Adipose tissue (tissue), 3 donors: ENCODE measurements around the gene LRIG2. TPM values are rescaled to one million over a fixed set of nuclear protein-coding genes. Genes with fewer than 3 reads are reported as not detected.
"Not testable (repeated sequence)": the region's sequence is repeated elsewhere in the genome, so short reads cannot be mapped to it uniquely, and the experiment has no call there.

Source experiments
- H3K27ac ChIP-seq: one replicate; pipeline ENCODE4 v1.5.1; 2013; ENCODE audit warnings: low read depth, low read length
- WGBS, 3 donors: extraction: QIAGEN DNeasy Blood & Tissue Kit; methylation state at CpG; one replicate each; pipeline ENCODE4 v1.1.7; 2013; 5-methylcytosine and 5-hydroxymethylcytosine counted together
- polyA plus RNA-seq, 3 donors: library from polyadenylated mRNA; stranded (reverse); fragments of 200-250 nt; gene quantifications; one replicate each; pipeline ENCODE4 v1.2.3, GENCODE V29; 2013
- donor health status: healthy with polysubstance abuse.
- donor health status: Bipolar disorder and iron deficiency.
- donor health status: healthy.

LRIG2 gene
- polyA plus RNA-seq, 3 donors = 1.7 to 2.4 (median 2.0) TPM

DNA sequence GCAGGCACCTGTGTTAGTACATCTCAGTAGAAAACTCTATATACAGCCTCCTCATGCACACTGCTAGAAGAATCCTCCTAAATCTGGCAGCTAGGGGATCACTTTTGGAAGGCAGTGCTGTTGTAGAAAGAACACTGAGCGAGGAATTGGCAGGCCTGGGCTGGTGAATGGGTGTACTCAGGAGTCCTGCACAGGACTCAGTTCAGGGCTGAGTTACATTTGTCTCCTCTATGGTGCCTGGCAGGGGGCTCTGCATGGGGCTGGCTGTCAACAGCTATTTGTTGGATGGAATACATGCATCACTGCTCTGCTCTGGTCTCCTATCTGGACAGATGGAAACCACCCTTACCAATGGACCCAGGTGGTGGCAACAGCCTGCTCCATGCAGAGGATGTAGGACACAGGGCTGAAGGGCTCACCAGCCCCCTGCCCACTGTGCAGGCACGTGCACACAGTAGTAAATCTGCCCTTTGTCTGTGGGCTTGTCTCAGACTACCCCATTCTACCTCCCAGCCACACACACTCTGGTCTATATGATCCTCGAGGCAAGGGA is 74.2 kb downstream of the LRIG2 start:
- no peak overlapping the region for H3K27ac ChIP-seq
- 60 to 66% (median 62%) methylated on average over 3 of the region's 3 CpGs for WGBS, 3 donors

DNA sequence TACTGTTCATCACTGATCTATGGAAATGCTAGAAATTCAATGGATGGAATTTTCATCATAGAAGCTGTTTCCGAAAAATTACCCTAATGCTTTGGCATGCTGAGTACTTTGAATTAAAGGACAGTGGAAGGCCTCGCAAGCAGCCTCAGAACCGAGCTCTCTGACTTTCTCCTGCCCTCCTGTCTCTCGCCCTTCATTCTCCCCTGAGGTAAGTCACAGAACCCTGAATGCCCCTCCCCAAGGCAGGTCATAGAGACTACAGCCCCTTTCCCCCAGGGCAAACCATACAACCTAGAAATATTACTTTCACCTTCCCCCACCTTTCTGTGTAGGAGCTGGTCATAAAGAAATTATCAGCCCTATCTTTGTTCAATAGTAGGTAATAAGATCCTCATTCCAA is 74.8 kb downstream of the LRIG2 start:
- H3K27ac ChIP-seq = no peak overlapping the region
- WGBS, 3 donors = 70 to 73% (median 71%) methylated on average over 4 of the region's 4 CpGs

- WGBS, 3 donors = 93 to 95% (median 95%) methylated on average over 4 of the region's 4 CpGs
Measured at GRCh38 chr1:113150494-113150893, 77.5 kb downstream of the LRIG2 start.

DNA sequence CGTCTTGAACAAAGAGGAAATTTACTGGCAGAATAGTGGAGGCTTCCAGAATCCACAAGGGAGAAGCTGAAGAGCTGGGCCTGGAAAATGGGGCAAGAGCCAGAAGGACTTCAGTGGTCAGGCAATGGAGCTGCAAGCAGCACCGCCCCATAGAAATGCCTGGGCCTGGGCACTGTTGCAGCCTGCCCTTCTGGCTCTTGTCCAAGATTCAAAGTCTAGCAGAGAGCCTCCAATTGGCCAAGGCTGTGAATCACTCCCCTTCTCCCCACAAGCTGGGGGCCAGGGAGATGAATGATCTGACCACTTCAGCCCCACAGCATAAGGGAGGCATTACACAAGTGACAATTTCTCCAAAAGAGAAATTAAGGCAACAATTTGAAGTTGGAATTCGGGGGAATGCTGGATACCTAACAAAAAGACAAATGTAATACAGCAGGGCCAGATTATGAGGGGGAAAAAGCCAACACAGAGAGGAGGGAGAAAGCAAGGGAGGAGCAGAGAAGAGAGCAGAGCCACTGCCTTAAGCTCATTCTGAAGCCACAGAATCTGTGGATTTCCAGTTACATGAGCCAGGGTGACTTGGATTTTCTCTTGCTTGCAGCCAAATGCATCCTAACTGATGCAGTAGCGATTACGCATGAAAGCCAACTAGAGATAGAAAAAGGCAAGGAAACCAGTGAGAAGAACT is 80.3 kb downstream of the LRIG2 start:
- H3K27ac ChIP-seq = no peak overlapping the region
- WGBS, 3 donors = 67 to 86% (median 77%) methylated on average over 5 of the region's 5 CpGs

More at GRCh38 chr1:113150494-113150893, 77.5 kb downstream of the LRIG2 start:
- not testable (repeated sequence) for H3K27ac ChIP-seq

- 92 to 96% (median 96%) methylated on average over 1 of the region's 1 CpG for WGBS, 3 donors
- no peak overlapping the region for H3K27ac ChIP-seq
Measured at GRCh38 chr1:113156368-113156767, 83.4 kb downstream of the LRIG2 start.

- 77 to 81% (median 80%) methylated on average over 6 of the region's 6 CpGs for WGBS, 3 donors
- not testable (repeated sequence) for H3K27ac ChIP-seq
Measured at GRCh38 chr1:113158743-113159142, 85.7 kb downstream of the LRIG2 start.

GRCh38 chr1:113166473-113166872 is 93.5 kb downstream of the LRIG2 start:
- 64 to 84% (median 82%) methylated on average over 5 of the region's 5 CpGs for WGBS, 3 donors

DNA sequence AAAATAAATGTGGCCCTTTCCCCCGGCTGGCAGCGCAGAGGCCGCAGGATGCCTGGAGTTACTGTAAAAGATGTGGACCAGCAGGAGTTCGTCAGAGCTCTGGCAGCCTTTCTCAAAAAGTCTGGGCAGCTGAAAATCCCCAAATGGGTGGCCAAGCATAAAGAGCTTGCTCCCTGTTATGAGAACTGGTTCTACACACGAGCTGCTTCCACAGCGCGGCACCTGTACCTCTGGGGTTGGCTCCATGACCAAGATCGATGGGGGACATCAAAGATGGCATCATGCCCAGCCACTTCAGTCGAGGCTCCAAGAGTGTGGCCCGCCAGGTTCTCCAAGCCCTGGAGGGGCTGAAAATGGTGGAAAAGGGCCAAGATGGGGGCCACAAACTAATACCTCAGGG is 95.9 kb downstream of the LRIG2 start:
- H3K27ac ChIP-seq = no peak overlapping the region
- WGBS, 3 donors = 65 to 75% (median 71%) methylated on average over 10 of the region's 10 CpGs

More at GRCh38 chr1:113166473-113166872, 93.5 kb downstream of the LRIG2 start:
- no peak overlapping the region for H3K27ac ChIP-seq

DNA sequence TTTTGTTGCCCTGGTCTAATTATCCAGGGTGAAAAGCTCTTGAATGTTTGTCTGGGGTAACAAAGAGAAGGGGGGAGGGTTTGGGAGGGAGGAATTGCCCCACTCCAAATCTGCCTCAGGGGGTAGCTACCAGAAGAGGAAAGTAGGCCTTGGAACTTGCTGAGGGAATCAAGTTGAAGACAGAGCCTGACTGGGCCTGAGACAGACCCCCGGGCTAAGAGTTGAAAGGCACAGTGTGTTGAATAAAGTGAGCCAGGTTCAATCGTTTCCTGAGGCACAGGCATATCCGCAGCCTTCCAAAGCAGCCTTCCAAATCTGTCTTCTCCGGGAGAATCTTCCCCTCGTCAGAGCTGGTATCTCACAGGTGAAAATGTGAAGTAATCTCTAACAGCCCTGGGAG is 96.6 kb downstream of the LRIG2 start:
- no peak overlapping the region for H3K27ac ChIP-seq
- 78 to 91% (median 89%) methylated on average over 5 of the region's 5 CpGs for WGBS, 3 donors

DNA sequence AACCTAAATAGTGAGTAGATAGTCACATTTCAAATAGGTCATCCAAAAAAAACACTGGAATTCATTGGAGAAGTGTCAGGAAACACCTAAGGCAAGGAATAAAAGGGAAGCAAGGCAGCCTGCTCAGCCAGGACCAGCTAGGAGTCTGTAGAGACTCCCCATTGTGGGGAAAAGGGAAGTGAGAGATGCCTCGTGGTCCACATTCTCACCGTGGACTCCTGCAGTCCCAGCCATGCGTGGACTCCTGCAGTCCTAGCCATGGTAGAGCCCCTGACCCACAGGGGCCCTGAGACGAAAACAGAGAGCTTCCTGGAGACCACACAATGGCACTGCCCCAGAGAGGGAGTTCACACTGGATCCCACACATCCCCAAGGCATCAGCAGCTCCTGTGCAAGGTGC is 97.5 kb downstream of the LRIG2 start:
- H3K27ac ChIP-seq = no peak overlapping the region
- 70 to 84% (median 72%) methylated on average over 4 of the region's 4 CpGs for WGBS, 3 donors

DNA sequence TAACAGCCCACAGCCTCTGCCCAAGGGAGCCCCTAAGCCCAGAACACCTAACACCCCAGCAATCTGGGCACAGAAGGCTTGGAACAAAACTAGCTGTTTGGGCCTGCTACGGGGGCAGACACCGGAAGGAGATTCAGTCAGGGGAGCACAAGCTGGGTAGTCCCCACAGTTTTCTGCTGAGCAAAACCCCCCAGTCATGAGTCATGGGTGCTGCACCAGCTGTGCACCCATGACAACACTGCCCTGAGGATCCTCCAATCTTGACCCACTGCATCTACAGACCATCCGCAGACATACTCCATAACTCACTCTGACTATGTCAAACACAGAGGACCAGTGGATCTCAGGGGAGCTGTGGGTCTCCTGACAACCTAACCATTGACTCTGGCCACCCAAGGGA is 105.1 kb downstream of the LRIG2 start:
- H3K27ac ChIP-seq = no peak overlapping the region
- 89 to 93% (median 91%) methylated on average over 3 of the region's 3 CpGs for WGBS, 3 donors

DNA sequence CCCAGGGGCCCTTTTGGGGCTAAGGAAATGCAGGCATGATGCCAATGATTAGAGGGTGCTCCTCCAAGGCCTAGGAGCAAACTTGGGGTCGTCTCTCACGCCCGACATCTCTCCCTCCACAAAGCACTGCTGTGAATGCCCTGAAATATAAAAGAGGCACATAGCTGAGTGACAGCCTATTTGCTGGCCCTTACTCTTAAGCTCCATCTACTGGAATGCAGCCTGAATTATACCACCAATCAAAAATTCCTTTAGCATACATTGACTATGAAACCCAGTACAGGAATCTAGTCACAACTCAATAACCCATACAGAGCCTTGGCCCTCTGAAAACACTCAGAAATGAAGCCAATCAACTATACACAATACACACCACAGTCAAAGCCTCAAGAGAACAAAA is 105.5 kb downstream of the LRIG2 start:
- 78 to 87% (median 80%) methylated on average over 3 of the region's 3 CpGs for WGBS, 3 donors
- no peak overlapping the region for H3K27ac ChIP-seq

Other genes starting within 250 kb of the LRIG2 start
- gene SLC16A1, start 117.0 kb upstream of the LRIG2 start, polyA plus RNA-seq = 10 to 100 TPM in 1 of 3 donors, 1 to 10 TPM in 2; 3.1 to 19.8 (median 6.4) TPM